GM21619 (cell line): Measurements from ENCODE around the gene CADPS2.

Source experiments
- ATAC-seq: cut with Tn5 transposase; IDR thresholded peaks from one replicate; pipeline ENCODE4 v1.9.1; 2021; ENCODE audit not compliant: unreplicated experiment

Gene CADPS2

GRCh38 chr7:122618585-122619189 lies 267.6 kb downstream of the CADPS2 start:
- no peak for ATAC-seq

- no peak for ATAC-seq
Measured at GRCh38 chr7:122616951-122617350, 269.3 kb downstream of the CADPS2 start.

GRCh38 chr7:122605929-122606328 lies 280.3 kb downstream of the CADPS2 start:
- no peak for ATAC-seq

- ATAC-seq, result no peak
Measured at GRCh38 chr7:122604251-122604650, 282.0 kb downstream of the CADPS2 start.

- ATAC-seq, result no peak
Measured at GRCh38 chr7:122602800-122603199, 283.5 kb downstream of the CADPS2 start.

GRCh38 chr7:122600630-122601029 lies 285.6 kb downstream of the CADPS2 start:
- no peak for ATAC-seq

- no peak for ATAC-seq
Measured at GRCh38 chr7:122600042-122600441, 286.2 kb downstream of the CADPS2 start.

GRCh38 chr7:122597277-122597676 lies 289.0 kb downstream of the CADPS2 start:
- ATAC-seq, result no peak

- ATAC-seq, result no peak
Measured at GRCh38 chr7:122595885-122596284, 290.4 kb downstream of the CADPS2 start.

- no peak for ATAC-seq
Measured at GRCh38 chr7:122588621-122589020, 297.6 kb downstream of the CADPS2 start.

GRCh38 chr7:122584676-122585251 lies 301.5 kb downstream of the CADPS2 start:
- no peak for ATAC-seq

- ATAC-seq, result no peak
Measured at GRCh38 chr7:122578350-122578749, 307.9 kb downstream of the CADPS2 start.

GRCh38 chr7:122577449-122578003 lies 308.7 kb downstream of the CADPS2 start:
- no peak for ATAC-seq

- ATAC-seq, result no peak
Measured at GRCh38 chr7:122572706-122573105, 313.6 kb downstream of the CADPS2 start.

- ATAC-seq, result no peak
Measured at GRCh38 chr7:122561326-122561725, 324.9 kb downstream of the CADPS2 start.

GRCh38 chr7:122556873-122557542 lies 329.3 kb downstream of the CADPS2 start:
- ATAC-seq, result no peak

- ATAC-seq, result no peak
Measured at GRCh38 chr7:122556219-122556618, 330.0 kb downstream of the CADPS2 start.

GRCh38 chr7:122553761-122554160 lies 332.5 kb downstream of the CADPS2 start:
- no peak for ATAC-seq

- ATAC-seq, result no peak
Measured at GRCh38 chr7:122552769-122553168, 333.5 kb downstream of the CADPS2 start.

GRCh38 chr7:122550545-122550944 lies 335.7 kb downstream of the CADPS2 start:
- no peak for ATAC-seq

GRCh38 chr7:122549578-122549977 lies 336.7 kb downstream of the CADPS2 start:
- ATAC-seq, result no peak

- ATAC-seq, result no peak
Measured at GRCh38 chr7:122546496-122546895, 339.8 kb downstream of the CADPS2 start.
